ENCODE measurements around the gene IGF2BP2.
"Not testable (repeated sequence)": the region's sequence is repeated elsewhere in the genome, so short reads cannot be mapped to it uniquely, and the experiment has no call there.

IGF2BP2 gene

DNA sequence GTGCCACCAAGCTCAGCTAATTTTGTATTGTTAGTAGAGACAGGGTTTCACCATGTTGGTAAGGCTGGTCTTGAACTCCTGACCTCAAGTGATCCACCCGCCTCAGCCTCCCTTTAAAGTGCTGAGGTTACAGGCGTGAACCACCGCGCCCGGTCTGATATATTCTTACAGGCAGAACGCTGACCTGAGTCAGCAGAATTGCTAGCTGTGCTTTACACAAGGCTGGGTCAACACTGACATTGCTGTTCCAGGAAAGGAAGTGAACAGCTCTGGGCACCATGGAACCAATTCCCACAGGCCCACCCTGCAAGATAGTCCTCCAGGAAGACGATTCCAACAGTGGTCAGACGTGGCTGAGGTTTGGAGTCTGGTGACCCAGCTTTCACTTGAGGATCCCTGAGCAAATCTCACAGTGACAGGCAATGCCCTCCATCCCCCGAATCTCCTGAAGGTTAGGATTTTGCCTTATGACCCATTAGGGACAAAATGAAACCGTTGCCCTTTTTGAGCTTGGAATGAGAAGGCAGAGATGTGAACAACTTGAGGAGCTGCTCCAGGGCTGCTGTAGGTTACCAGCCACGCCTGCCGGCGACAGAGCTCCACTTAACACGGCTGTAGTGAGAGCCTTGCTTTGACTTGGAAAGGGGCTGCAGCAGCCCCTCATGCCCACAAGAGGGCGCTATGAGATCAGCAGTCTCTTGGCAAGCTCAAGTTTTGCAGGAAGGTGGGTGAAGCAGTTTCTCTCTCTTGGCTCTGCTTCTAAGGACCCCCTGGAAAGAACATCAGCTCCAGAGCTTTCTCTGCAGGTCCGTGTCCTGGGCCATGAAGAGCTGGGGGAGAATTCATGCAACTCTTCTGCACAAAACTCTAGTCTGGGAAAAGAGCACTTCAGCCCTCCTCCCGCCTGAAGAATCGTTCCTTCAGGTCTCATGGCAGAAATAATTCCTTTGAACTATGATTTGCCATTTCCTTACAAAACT, 164.6 kb downstream of the IGF2BP2 start:
- ATAC-seq (peak; percentile 81), DNase-seq (peak; percentile 74)

DNA sequence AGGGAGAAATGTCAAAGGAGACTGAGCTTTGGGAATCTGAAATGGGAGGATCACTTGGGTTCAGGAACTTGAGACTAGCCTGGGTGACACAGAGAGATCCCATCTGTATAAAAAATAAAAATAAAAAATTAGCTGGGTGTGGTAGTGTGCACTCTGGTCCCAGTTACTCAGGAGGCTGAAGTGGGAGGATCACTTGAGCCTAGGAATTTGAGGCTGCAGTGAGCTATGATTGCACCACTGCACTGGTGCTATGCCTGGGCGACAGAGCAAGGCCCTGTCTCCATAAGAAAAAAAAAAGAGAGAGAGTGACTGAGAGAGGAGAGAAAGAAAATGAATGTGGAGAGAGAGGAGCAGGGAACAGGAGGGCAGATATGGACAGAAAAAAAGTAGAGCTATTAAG, 165.9 kb downstream of the IGF2BP2 start:
- no peak for ATAC-seq

DNA sequence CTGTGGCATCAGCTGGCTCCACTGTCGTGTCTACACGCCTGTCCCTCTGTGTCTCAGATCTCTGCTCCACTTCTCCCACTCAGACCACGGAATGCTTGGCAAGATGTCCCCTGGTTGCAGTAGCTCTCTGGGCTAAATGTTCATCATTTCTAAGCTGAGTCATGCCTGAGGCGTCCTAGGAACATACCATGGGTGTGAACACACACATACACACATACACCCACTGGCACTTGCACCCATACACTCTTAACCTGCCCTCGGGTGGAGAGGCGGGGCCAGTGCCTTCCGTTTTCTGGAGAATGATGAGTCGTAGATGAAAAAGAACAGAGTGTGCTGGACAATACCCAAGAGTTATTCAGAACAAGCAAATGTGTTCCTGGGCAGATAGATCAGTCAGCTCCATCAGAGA, 166.3 kb downstream of the IGF2BP2 start:
- DNase-seq, result no peak
- ATAC-seq, result peak; percentile 24

More for the DNA sequence above, 165.9 kb downstream of the IGF2BP2 start:
- no peak for DNase-seq

DNA sequence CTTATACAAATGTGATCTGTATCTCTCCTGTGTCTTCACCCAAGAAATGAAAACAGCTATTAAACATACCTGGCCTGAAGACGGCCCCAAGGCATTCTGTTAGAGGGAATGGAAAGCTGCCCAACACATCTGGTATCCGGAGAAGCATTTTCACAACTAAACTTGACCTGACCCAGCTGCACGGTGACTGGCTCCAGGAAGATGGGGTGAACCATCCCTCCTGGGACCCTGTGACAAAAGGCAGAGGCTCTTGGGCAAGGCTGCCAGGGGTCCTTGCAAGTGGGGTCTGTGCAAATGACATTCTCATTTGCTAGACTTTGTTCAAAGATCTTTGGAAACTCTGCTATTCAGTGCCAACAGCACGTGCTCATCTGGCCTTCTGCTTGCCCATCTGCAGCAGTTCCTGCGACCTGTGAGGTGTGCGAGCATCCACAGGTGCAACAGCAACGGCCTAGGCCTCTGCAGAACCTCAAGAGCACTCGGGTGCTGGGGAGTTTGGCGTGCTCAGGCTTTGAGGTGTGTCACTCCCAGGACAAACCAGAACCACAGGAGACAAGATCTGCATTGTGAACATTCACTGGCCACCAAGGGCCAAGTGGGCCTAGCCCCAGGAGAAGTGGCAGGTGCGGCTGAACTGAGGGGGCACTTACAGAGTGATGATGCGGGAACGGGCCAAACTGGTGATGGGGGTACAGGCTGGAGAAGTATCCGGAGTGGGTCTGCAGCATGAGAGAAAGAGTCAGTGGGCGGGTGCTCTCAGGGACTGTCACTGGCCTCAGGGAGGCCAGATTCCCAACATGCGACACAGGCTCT, 166.9 kb downstream of the IGF2BP2 start:
- DNase-seq, result no peak
- no peak for ATAC-seq

DNA sequence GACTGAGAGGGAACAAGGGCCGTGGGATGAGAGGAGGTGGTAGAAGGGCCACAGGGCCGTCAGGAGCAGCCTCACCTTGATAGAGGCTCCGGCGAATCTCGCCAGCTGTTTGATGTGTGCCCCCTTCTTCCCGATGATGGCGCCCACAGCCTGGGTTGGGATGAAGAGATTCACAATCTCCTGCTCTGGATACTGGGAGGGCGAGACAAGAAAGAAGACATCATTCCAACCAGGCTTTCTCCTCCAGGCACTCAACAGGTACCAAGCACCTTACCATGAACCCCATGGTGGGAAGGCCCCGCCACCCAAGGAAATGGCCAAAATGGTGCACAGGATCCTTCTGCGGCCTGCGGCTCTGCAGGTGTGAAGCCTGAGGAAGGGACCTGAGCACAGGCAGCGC, 167.6 kb downstream of the IGF2BP2 start:
- ATAC-seq, result no peak
- no peak for DNase-seq

DNA sequence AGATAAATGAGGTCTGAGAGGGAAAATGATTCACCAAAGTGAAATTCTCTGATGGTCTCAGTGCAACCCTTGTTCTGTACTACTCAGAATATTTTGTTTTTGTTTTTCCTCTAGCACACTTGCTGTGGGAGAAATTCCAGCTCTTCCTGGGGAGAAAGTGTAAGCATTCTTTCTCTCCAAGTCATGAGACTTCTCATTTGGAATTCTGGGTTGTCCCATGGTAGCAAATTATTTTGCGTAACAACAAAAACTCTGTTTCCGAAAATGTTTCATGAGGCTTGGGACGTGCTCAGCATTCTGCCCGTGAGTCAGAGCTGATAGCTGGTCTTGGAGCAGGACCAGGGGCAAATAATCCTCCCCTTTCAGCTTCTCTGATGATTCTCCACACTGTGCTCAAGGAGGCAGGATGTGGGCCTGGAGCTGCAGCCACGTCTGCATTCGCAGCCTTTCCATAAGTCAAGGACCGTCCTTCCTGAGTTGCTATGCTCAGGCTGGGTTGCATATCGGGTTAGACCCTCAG, 168.5 kb downstream of the IGF2BP2 start:
- ATAC-seq (no peak), DNase-seq (no peak)

DNA sequence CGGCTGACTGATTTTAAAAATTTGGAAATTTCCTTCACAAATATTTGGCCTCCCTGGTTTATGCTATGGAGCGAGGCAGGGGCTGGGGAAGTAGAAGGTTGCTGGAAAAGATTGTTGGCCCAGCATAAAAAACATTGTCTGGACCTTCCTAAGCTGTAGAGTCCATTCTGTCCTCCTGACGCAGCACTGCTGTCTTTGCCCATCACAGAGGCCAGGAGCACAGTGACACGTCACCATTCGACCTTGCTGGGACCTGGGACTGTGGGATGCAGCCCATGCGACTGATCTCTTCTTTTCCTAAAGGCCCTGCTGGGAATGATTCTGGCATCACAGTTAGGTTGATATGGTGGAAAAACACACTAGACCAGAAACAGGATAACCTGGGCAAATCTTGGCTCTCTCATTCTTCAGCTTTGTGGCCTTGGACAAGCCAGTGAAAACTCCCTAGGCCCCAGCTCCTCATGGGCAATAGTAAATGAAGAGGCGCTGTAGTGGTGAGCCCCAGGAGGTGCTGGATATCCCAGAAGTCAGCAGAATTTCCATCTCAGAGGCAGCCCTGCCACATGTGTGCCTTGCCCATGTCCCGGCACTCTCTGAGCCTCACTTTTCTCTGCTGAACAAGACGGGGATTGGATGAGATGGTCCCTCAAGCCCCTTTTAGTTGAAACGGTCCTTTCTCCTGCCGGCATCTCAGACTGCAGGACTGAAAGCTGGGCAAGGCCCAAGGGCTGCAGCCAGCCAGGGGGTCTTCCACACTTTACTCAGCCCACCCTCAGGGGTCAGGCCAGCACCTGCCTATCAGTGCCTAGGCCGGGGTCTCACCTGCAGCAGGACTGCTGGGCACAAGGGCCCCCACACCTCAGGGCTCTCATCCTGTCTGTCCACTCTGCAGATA, 169.2 kb downstream of the IGF2BP2 start:
- ATAC-seq, result no peak

DNA sequence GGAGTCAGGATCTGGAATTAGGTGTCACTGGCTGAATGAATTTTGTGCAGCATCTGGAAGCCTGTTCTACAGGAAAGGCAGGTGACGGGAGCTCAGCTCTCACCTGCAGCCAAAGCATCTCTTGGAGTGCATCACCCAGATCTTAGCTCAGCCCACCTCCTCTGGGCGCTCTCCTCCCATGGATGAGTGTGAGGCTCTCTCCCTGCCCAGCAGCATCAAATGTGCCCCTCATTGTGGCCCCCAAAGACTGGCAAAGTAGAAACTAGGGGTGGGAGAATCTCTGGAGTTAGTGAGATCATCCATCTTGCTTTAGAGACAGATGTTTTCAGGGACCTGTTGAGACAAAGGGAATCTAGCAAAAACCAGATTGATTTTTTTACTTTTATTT, 170.1 kb downstream of the IGF2BP2 start:
- ATAC-seq, result no peak
- DNase-seq, result no peak

More for the DNA sequence above, 169.2 kb downstream of the IGF2BP2 start:
- no peak for DNase-seq

DNA sequence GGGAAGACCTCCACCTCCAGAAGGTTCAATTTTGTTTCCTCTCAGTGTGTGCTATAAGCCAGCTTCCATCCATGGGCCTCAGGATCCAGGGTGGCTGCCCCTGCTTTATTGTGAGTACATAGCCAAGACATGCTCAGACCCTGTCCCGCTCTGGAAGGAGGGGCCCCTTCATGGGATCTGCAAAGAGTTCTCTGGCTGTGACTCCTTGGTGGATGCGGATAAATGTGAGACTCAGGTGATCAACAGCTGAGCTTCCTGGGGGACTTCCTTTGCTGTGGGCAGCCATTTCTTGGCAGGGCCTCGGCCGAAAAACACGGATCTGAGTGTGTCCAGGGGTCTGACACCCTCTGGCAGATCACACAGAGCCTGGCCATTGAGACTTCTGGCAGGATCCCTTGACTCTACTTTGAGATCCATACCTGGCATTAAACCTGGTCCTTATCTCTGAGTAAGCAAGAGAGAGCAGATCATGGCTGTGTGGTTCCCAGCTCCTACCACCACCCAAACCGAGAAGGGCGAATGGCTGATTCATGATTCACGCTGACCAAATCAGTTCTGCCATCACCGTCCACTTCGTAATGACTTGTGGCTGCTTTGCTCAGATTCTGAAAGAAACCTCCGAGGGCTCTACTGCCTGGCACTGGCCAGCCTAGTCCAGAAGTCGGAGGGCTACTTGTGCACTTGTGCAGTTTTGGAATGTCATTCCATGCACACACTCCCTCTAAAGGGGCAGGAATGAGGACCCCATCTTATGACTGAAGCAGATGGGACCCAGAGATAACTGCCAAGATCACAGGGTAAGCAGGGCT, 170.7 kb downstream of the IGF2BP2 start:
- DNase-seq (no peak), ATAC-seq (no peak)

DNA sequence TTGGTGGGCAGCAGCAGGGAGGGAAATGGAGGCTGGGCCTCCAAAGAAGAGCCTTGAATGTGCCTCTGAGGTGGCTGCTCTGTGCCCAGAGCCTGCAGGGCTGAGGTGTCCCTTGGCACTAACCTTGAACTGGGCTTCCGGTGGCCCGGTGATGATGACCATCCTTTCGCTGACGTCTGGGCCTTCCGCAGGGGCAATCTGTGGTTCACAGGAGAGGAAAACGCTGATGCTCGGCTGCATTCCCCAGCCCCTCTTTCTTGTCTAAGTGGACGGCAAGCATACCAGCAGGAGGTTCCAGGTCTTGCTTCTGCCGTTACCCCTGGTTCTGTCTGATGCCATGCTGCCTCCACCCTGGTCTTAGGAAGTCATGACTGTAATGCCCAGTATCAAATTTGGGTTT, 172.9 kb downstream of the IGF2BP2 start:
- no peak for DNase-seq
- ATAC-seq, result no peak

DNA sequence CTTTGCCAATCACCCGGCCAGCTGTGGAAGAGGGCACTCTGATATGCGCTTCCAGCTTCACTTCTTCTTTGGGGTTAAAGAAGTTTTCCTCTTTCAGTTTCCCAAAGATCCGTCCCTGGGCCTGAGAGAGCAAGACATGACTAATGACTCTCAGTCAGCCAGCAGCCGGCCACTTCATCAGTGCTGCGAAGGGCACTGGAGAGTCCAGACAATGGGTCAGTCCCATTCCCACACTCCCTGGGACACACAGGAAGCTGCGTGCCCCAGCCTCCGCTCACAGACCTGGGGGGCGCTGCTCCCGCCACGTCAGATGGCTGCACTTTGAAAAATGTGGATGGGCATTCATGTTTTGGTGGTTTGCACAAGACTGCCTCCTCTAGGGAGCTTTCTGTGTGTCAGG, 175.4 kb downstream of the IGF2BP2 start:
- no peak for ATAC-seq
- no peak for DNase-seq

DNA sequence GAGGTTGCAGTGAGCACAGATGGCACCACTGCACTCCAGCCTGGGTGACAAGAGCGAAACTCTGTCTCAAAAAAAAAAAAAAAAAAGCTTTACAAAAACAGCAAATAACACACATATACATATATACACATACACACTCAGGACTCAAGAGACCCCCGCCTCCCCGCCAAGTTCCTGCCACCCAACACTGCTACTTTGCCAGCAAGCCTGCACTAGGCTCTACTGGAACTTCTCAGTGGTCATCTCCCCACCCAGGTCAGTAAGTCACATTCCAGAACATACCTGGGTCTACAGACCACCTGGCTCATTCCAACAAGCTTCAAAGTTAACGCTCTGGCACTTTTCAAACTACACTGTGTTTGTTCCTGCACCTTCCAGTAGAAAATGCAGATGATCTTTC, 176.4 kb downstream of the IGF2BP2 start:
- DNase-seq (no peak), ATAC-seq (no peak)

DNA sequence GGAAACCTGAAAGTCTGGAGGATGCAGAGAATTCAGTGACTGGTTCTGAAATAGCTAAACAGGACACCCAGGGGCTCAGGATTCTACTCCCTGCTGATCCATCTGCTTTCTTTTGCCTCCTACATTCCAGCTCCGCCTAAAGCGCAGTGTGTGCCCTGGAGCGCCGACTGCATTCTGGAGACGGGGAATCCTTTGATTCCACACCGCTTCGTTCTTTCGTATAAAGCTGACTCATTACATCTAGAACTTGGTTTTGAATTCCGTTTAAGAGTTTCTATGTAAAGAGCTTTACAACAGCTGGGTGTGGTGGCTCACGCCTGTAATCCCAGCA, 177.0 kb downstream of the IGF2BP2 start:
- DNase-seq, result no peak
- ATAC-seq, result no peak

DNA sequence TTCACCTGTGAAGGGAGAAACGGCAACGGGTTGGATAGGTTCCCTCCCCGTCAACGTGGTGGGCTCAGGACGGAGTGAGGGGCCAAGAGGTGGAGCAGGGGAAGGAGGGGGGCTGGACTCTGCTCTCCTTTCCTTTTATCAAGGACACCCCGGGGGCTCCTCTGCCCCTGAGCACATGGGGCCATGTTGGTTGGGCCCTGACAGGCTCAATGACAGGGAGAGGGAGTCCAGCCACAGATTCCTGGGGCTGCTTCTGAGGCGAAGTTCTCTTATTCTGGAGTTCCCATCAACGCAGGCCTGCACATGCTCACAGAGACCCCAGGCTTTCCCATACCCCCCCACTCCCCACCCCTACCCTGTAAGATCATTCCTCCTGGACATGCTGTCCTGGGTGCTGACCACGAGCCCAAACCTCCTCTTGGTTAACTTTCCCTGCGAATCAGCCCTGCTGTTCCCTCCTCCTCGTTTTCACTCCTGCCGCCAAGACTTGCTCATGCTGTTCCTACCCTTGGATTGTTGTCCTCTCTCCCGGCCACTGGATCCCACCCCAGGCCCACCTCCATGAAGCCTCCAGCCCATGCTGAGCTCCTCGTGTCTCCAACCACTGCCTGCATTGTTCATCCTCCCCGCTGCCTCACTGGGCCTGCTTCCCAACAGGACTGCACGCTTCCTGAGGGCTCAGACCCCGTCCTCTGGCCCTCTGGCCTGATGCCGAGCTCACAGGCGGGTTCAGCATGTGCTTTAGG, 177.5 kb downstream of the IGF2BP2 start:
- ATAC-seq (no peak), DNase-seq (no peak)

DNA sequence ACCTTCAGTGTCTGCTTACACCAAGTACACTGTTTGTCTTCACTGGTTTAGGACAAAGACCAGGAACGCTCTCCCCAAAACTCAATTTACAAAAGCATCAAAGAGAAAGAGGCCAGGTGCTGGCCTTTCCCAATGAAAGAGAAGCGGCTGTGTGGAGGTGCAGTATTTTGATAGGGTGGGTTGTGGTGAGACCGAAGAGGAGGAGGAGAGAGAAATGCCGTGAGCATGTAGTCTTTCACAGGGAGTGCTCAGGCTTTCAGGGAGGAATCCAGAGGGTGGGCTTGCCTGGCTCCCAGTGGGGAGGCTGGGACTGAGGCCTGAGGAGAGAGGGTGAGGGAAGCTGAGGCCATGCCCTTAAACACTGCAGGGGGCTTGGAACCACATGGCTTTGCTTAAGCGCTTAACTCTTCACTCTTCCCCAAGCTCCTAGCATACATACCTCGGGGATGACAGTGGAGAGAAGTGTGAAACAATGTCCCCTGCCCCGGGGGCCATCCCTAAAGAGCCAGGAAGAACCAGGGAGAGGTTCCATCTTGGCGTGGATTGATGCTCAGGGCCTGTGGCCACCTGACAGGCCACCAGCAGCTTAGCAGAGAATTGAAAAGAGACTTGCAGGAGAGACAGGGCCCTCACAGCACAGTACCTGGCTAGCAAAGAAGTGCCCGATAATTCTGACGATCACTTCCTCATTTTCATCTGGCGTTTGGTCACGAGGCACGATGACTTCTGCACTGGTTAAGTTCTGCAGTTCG, 178.3 kb downstream of the IGF2BP2 start:
- no peak for ATAC-seq
- no peak for DNase-seq

DNA sequence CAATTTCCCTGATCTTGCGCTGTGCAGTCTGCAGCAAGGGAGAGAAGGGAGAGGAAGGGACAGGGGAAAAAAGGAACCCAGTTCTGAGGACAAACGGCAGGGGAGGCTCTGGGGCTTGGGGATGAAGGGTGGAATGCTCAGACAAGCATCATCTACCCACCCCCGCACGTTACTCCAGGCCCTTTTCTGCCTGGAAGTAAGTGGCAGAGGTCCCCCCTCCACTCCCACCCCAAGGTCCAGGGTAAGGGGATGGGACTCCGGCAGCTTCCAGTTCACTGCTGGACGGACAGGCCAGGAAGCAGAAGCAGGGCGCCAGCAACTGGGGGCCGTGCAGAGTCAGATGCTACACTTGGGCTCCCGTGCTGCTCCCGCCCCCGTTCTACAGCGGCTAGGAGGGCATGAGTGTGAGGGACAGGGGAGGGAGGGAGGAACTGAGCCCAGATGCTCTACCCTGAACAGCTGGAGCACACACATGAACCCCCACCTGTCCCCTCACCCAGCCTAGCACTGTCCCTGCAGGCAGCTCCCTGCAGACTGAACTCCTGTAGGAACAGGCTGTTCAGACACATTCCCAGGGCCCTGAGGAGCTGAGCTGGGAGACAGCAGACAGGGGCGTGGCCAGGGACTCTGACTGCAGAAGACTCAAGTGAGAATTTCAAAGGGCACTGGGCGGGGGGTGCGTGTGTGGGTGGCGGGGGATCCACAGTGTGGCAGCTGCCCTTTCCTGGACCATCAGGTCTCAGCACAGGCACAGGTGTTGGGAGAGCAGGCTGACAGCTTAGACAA, 179.1 kb downstream of the IGF2BP2 start:
- no peak for DNase-seq
- ATAC-seq, result no peak

DNA sequence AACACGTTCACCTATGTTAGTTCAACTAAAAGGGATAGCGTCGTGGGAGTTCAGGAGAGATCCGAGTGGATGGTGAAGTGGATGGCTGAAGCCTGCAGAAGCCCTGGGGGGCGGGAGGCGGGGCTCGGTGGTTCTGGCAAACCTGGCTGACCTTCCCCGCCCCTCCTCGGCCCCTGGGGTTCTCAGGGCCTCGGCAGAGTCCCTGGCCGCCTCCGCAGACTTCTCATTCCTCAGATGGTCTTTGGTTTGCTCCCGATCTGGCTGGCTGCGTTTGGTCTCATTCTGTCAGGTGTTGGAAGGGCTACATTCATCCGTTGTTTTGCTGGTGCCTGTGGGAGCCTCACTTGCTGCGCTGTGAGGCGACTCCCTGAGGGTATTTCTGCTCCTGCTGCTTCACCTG, 179.7 kb downstream of the IGF2BP2 start:
- DNase-seq, ATAC-seq: not testable (repeated sequence)

DNA sequence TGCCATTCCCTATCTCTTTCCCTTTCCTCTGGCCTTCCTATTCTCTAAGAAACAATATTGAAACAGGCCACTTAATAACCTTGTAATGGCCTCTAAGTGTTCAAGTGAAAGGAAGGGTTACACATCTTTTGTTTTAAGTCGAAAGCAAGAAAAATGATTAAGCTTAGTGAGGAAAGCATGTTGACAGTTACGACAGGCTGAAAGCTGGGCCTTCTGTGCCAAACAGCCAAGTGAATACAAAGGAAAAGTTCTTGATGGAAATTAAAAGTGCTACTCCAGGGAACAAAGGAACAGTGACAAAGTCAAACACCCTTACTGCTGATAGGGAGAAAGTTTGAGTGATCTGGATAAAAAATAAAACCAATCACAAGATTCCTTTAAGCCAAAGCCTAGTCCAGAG, 184.5 kb downstream of the IGF2BP2 start:
- no peak for ATAC-seq
- DNase-seq, result no peak

Measured in stimulated activated naive CD8-positive, alpha-beta T cell treated with anti-CD3 and anti-CD28 coated beads, Interleukin-15, Interleukin-2, amounts not matched to agents 100 U/mL and 50 U/mL, for 24 hours (primary cell).